Gastrocnemius medialis (tissue), 4 donors: ENCODE measurements around the gene SGCD. TPM values are rescaled to one million over a fixed set of nuclear protein-coding genes. Genes with fewer than 3 reads are reported as not detected.

Experiments
- ATAC-seq, 2 donors: fragments of 150-250 bp; one replicate each; pipeline ENCODE4 v1.9.1; 2016
- DNase-seq, 2 donors: peaks; one replicate each; pipeline ENCODE4 v3.0.0-alpha.2; 2019
- H3K27ac ChIP-seq, 4 donors: fragments of 200-600 bp; sonication (generic); 1 replicate in 1 of 4; 2 replicates in 3 of 4; pipeline ENCODE4 v1.5.1; 2016 to 2018; ENCODE audit warnings: mild to moderate bottlenecking in 2 of 4, moderate library complexity in 1 of 4
- H3K27me3 ChIP-seq, 3 donors: fragments of 200-600 bp; sonication (generic) in 2 of 3; 1 replicate in 1 of 3; 2 replicates in 2 of 3; pipeline versions ENCODE4 v1.5.1 to v1.6.0; 2016 to 2019; ENCODE audit warnings: mild to moderate bottlenecking in 1 of 3, moderate library complexity in 1 of 3
- H3K36me3 ChIP-seq, 2 donors: fragments of 200-600 bp; sonication (generic) in 1 of 2; one replicate each; pipeline ENCODE4 v1.5.1; 2017 to 2018
- H3K4me1 ChIP-seq, 2 donors: fragments of 200-600 bp; sonication (generic) in 1 of 2; one replicate each; pipeline ENCODE4 v1.5.1; 2016 to 2017; ENCODE audit warnings: mild to moderate bottlenecking in 2 of 2
- H3K4me3 ChIP-seq, 4 donors: fragments of 200-600 bp; sonication (generic) in 3 of 4; 1 replicate in 1 of 4; 2 replicates in 3 of 4; pipeline ENCODE4 v1.5.1; 2016 to 2019; ENCODE audit warnings: mild to moderate bottlenecking in 2 of 4
- H3K9me3 ChIP-seq, 3 donors: fragments of 200-600 bp; sonication (generic) in 2 of 3; 1 replicate in 1 of 3; 2 replicates in 2 of 3; pipeline ENCODE4 v1.5.1; 2016 to 2019
- POLR2A ChIP-seq, 2 donors: fragments of 450-650 bp; IDR thresholded peaks; one replicate each; pipeline ENCODE4 v1.6.1; 2017; ENCODE audit warnings: antibody characterized with exemption in 2 of 2, mild to moderate bottlenecking in 2 of 2, moderate library complexity in 2 of 2
- in situ Hi-C, 4 donors: fragments of 200-750 bp; cut with MboI; loops; one replicate each; pipeline versions ENCODE4 v1.15.0 to v1.8.0; 2017; ENCODE audit warnings: low sequenced_read_pairs in 4 of 4
- intact Hi-C: fragments of 100-400 bp; cut with DNase I; formaldehyde crosslinking; loops from one replicate; pipeline ENCODE4 v1.15.1; 2023; ENCODE audit warnings: low total_unique reads
- total RNA-seq, 4 donors: library from RNA; depleted of rRNA; stranded (reverse); fragments of >200 nt; gene quantifications; one replicate each; pipeline versions ENCODE4 v1.1.0 to v1.2.3, GENCODE V29; 2016
- TF ChIP-seq, protein P1 (sequence below), 5 experiments: fragments of 450-650 bp in 3 of 5; fragments of 200-600 bp in 2 of 5; sonication (generic) in 2 of 5; IDR thresholded peaks in 4 of 5; conservative IDR thresholded peaks in 1 of 5; 1 replicate in 4 of 5; 2 replicates in 1 of 5; pipeline ENCODE4 v1.5.1; 2016 to 2019; ENCODE audit warnings: antibody characterized with exemption in 5 of 5, mild to moderate bottlenecking in 3 of 5, moderate library complexity in 3 of 5

SGCD gene
- total RNA-seq, 4 donors from 2014 or later, result 8.2 to 53.5 (median 35.8) TPM

- in situ Hi-C loops, result no loop called here
- TF ChIP-seq POLR2A (IDR thresholded peaks at IDR 0.05), result no peak
- TF ChIP-seq, protein P1, sequence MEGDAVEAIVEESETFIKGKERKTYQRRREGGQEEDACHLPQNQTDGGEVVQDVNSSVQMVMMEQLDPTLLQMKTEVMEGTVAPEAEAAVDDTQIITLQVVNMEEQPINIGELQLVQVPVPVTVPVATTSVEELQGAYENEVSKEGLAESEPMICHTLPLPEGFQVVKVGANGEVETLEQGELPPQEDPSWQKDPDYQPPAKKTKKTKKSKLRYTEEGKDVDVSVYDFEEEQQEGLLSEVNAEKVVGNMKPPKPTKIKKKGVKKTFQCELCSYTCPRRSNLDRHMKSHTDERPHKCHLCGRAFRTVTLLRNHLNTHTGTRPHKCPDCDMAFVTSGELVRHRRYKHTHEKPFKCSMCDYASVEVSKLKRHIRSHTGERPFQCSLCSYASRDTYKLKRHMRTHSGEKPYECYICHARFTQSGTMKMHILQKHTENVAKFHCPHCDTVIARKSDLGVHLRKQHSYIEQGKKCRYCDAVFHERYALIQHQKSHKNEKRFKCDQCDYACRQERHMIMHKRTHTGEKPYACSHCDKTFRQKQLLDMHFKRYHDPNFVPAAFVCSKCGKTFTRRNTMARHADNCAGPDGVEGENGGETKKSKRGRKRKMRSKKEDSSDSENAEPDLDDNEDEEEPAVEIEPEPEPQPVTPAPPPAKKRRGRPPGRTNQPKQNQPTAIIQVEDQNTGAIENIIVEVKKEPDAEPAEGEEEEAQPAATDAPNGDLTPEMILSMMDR (IDR thresholded peaks at IDR 0.05 in 4 of 5, conservative IDR thresholded peaks at IDR 0.05 in 1 of 5), result no peak
Observed at GRCh38 chr5:156438076-156438475, 111.1 kb downstream of the SGCD start.

DNA sequence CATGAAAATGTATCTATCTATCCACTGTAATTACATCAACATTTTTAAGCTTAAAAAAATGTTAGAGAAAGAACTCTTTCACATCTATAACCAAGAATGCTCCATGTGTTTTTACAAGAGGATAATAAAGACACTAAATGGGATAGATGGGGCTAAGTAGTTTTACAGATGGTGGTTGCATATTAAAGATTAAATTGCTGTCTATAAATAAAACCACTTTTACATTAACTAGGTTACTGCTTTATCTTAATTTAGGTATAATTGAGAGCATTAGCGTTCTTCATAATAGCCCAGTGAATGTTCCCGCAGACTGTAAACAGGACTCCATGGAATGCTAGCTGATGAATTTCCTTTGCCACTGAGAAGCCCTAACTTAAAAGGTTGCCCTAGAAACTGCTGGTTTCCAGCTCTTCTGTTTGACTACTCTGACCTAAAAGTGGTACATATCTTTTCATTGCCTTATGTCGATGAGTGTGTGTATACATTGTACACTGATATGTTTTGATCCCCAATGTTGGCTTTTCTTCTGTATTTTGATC, 117.9 kb downstream of the SGCD start:
- intact Hi-C loops, result no loop called here
- in situ Hi-C loops, result no loop called here
- H3K4me1 ChIP-seq, result peaks cover 29 to 33% of the 10 kb centered on the region in 2 donors

More at GRCh38 chr5:156438076-156438475, 111.1 kb downstream of the SGCD start:
- no peak for ATAC-seq
- H3K36me3 ChIP-seq, result no peaks in the 10 kb centered on the region
- intact Hi-C loops, result no loop called here
- H3K9me3 ChIP-seq, result no peaks in the 10 kb centered on the region
- no peak overlapping the region for H3K27ac ChIP-seq
- no peak for DNase-seq
- H3K4me1 ChIP-seq, result peaks cover 18 to 22% of the 10 kb centered on the region in 2 donors
- H3K27me3 ChIP-seq, result no peaks in the 10 kb centered on the region
- H3K4me3 ChIP-seq, result no peak overlapping the region

DNA sequence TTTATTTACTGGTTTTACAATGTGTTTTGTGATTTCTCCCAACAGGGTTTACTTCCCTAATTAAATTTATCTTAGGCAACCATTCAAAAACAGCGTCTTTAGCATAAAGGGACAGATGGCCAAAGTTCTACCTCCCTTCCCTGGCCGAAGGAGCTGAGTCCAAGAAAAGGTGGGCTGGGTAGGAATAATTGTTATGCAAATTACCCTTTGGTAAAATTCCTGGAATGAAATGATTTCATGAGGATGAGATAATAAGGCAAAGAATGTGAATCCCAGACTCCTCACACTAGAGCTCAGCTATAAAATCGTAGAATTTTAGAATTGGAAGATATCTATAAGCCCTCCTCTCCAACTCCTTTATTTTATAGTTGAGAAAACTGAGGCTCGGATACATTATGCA, 119.6 kb downstream of the SGCD start:
- in situ Hi-C loops, result no loop called here
- intact Hi-C loops, result no loop called here
- Histone ChIP-seq H3K27ac (no peak overlapping the region), H3K9me3 (no peaks in the 10 kb centered on the region), H3K4me1 (peaks cover 25 to 29% of the 10 kb centered on the region in 2 donors), H3K36me3 (no peaks in the 10 kb centered on the region), H3K4me3 (no peak overlapping the region), H3K27me3 (no peaks in the 10 kb centered on the region)
- no peak for ATAC-seq
- no peak for DNase-seq
- TF ChIP-seq POLR2A (IDR thresholded peaks at IDR 0.05), result no peak
- TF ChIP-seq, protein P1 (IDR thresholded peaks at IDR 0.05 in 4 of 5, conservative IDR thresholded peaks at IDR 0.05 in 1 of 5), result no peak

More for the DNA sequence above, 117.9 kb downstream of the SGCD start:
- no peak overlapping the region for H3K4me3 ChIP-seq
- H3K36me3 ChIP-seq, result no peaks in the 10 kb centered on the region
- no peak overlapping the region for H3K27ac ChIP-seq
- no peak for DNase-seq
- no peaks in the 10 kb centered on the region for H3K27me3 ChIP-seq
- no peak for ATAC-seq
- TF ChIP-seq POLR2A (IDR thresholded peaks at IDR 0.05), result no peak
- TF ChIP-seq, protein P1 (IDR thresholded peaks at IDR 0.05 in 4 of 5, conservative IDR thresholded peaks at IDR 0.05 in 1 of 5), result no peak
- H3K9me3 ChIP-seq, result no peaks in the 10 kb centered on the region

DNA sequence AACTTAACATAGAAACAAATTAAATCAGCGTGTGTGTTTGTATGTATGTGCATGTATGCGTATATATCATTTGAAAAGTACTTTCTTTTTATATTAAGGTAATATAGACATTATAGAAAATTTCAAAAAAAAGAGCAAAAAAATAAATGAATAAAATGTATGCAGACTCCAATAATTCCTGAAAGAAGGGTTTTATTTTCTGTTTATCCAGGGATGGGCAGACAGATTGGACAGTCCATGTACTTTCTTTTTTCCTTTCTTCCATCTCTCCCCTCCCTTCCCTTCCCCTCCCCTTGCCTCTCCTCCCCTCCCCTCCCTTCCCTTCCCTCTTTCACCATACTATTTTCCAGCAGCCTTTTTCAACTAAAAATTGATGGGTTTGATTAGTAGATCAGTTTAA, 123.8 kb downstream of the SGCD start:
- ATAC-seq (no peak), DNase-seq (no peak)
- no peaks in the 10 kb centered on the region for H3K9me3 ChIP-seq
- H3K4me1 ChIP-seq, result peaks cover 0 to 5% of the 10 kb centered on the region in 2 donors
- no peaks in the 10 kb centered on the region for H3K36me3 ChIP-seq
- intact Hi-C loops (no loop called here), in situ Hi-C loops (no loop called here)
- no peaks in the 10 kb centered on the region for H3K27me3 ChIP-seq
- no peak overlapping the region for H3K4me3 ChIP-seq
- no peak overlapping the region for H3K27ac ChIP-seq
- TF ChIP-seq, protein P1 (IDR thresholded peaks at IDR 0.05 in 4 of 5, conservative IDR thresholded peaks at IDR 0.05 in 1 of 5), result no peak
- no peak for TF ChIP-seq POLR2A (IDR thresholded peaks at IDR 0.05)

GRCh38 chr5:156451505-156451904, 124.5 kb downstream of the SGCD start:
- no peak for ATAC-seq
- H3K9me3 ChIP-seq, result no peaks in the 10 kb centered on the region
- TF ChIP-seq, protein P1 (IDR thresholded peaks at IDR 0.05 in 4 of 5, conservative IDR thresholded peaks at IDR 0.05 in 1 of 5), result no peak
- TF ChIP-seq POLR2A (IDR thresholded peaks at IDR 0.05), result no peak

More at GRCh38 chr5:156451505-156451904, 124.5 kb downstream of the SGCD start:
- peaks cover 0 to 5% of the 10 kb centered on the region in 2 donors for H3K4me1 ChIP-seq
- in situ Hi-C loops, result no loop called here
- intact Hi-C loops, result no loop called here
- no peak overlapping the region for H3K27ac ChIP-seq
- no peaks in the 10 kb centered on the region for H3K27me3 ChIP-seq
- H3K4me3 ChIP-seq, result no peak overlapping the region
- no peaks in the 10 kb centered on the region for H3K36me3 ChIP-seq
- no peak for DNase-seq
